HepG2 (cell line): ENCODE results near the gene ENG. TPM values are rescaled to one million over a fixed set of nuclear protein-coding genes. Genes with fewer than 3 reads are reported as not detected.

Source experiments
- EP300 ChIP-seq, 3 experiments: sonication (generic) in 1 of 3; formaldehyde crosslinking in 1 of 3; IDR thresholded peaks; 2 replicates each; pipeline versions ENCODE4 v1.5.1 to v1.6.1; 2011 to 2020; ENCODE audit warnings: low read depth in 2 of 3, low read length in 2 of 3, borderline replicate concordance in 1 of 3, improper control_type of control experiment in 1 of 3, mild to moderate bottlenecking in 1 of 3, missing genetic modification reagents in 1 of 3, moderate library complexity in 1 of 3
- ISL2 ChIP-seq: sonication (generic); formaldehyde crosslinking; IDR thresholded peaks from 2 replicates; pipeline ENCODE4 v1.5.0; 2020; ENCODE audit warnings: missing genetic modification reagents
- PCBP1 ChIP-seq: fragments of 200-400 bp; formaldehyde crosslinking; IDR thresholded peaks from 2 replicates; pipeline ENCODE4 v1.6.1; 2017; ENCODE audit warnings: mild to moderate bottlenecking, low read depth, low read length, borderline replicate concordance
- RCOR2 ChIP-seq: IDR thresholded peaks from 2 replicates; pipeline ENCODE4 v1.6.1; 2016; ENCODE audit warnings: missing biosample characterization, missing genetic modification reagents
- SIX4 ChIP-seq: sonication (generic); formaldehyde crosslinking; IDR thresholded peaks from 2 replicates; pipeline ENCODE4 v1.4.0; 2020; ENCODE audit warnings: missing genetic modification reagents
- SOX13 ChIP-seq, 3 experiments: fragments of 450-650 bp in 1 of 3; sonication (generic) in 1 of 3; formaldehyde crosslinking in 1 of 3; IDR thresholded peaks in 2 of 3; conservative IDR thresholded peaks in 1 of 3; 2 replicates each; pipeline versions ENCODE4 v1.5.0 to v1.6.1; 2016 to 2020; ENCODE audit warnings: antibody characterized with exemption in 1 of 3, mild to moderate bottlenecking in 1 of 3, missing compliant biosample characterization in 1 of 3, missing genetic modification reagents in 1 of 3, moderate library complexity in 1 of 3
- SP5 ChIP-seq: IDR thresholded peaks from 2 replicates; pipeline ENCODE4 v1.6.1; 2016; ENCODE audit warnings: low read depth, borderline replicate concordance
- TBP ChIP-seq: sonication (generic); formaldehyde crosslinking; IDR thresholded peaks from 2 replicates; pipeline ENCODE4 v1.5.0; 2020; ENCODE audit warnings: missing genetic modification reagents
- ZBED4 ChIP-seq: sonication (generic); formaldehyde crosslinking; IDR thresholded peaks from 2 replicates; pipeline ENCODE4 v1.4.0; 2020; ENCODE audit warnings: missing genetic modification reagents, borderline replicate concordance
- ZFP1 ChIP-seq: IDR thresholded peaks from 2 replicates; pipeline ENCODE4 v1.6.1; 2016
- ZNF292 ChIP-seq: sonication (generic); formaldehyde crosslinking; IDR thresholded peaks from 2 replicates; pipeline ENCODE4 v1.8.1; 2022; ENCODE audit warnings: mild to moderate bottlenecking, low read depth, missing genetic modification reagents, borderline replicate concordance
- ZNF331 ChIP-seq: sonication (generic); formaldehyde crosslinking; IDR thresholded peaks from 2 replicates; pipeline ENCODE4 v1.4.0; 2020; ENCODE audit warnings: missing genetic modification reagents
- ZNF614 ChIP-seq: IDR thresholded peaks from 2 replicates; pipeline ENCODE4 v1.6.1; 2018; ENCODE audit warnings: missing biosample characterization, missing genetic modification reagents, inconsistent platforms, borderline replicate concordance
- ZNF652 ChIP-seq: IDR thresholded peaks from 2 replicates; pipeline ENCODE4 v1.6.1; 2016; ENCODE audit warnings: low read depth, borderline replicate concordance
- ZNF766 ChIP-seq: sonication (generic); formaldehyde crosslinking; IDR thresholded peaks from 2 replicates; pipeline ENCODE4 v1.5.0; 2020; ENCODE audit warnings: missing genetic modification reagents, borderline replicate concordance
- polyA plus RNA-seq, 8 experiments: library from polyadenylated mRNA; depleted of rRNA in 3 of 8; stranded (reverse) in 7 of 8; unstranded in 1 of 8; fragments of >200 nt; fragmentation: Illumina TruSeq in 4 of 8; extraction: Trizol in 4 of 8; gene quantifications; 2 replicates each; pipeline versions ENCODE4 v1.2.1 to v1.2.3, GENCODE V29; 2011 to 2016; ENCODE audit warnings: low read depth in 4 of 8, missing spikeins in 1 of 8, mixed read lengths in 1 of 8; ENCODE audit not compliant: insufficient read depth in 1 of 8
- total RNA-seq, 5 experiments: library from RNA; depleted of rRNA; stranded (reverse); fragments of >200 nt; fragmentation: Illumina TruSeq; extraction: Trizol; gene quantifications; 2 replicates each; pipeline ENCODE4 v1.2.3, GENCODE V29; 2016; ENCODE audit warnings: low read depth in 1 of 5

Gene ENG
- total and polyA plus RNA-seq, 2 of the 13 experiments (the other 11 are each of a cell fraction or from before 2014, with no cell fraction given): 0.02 to 1.1 TPM

DNA sequence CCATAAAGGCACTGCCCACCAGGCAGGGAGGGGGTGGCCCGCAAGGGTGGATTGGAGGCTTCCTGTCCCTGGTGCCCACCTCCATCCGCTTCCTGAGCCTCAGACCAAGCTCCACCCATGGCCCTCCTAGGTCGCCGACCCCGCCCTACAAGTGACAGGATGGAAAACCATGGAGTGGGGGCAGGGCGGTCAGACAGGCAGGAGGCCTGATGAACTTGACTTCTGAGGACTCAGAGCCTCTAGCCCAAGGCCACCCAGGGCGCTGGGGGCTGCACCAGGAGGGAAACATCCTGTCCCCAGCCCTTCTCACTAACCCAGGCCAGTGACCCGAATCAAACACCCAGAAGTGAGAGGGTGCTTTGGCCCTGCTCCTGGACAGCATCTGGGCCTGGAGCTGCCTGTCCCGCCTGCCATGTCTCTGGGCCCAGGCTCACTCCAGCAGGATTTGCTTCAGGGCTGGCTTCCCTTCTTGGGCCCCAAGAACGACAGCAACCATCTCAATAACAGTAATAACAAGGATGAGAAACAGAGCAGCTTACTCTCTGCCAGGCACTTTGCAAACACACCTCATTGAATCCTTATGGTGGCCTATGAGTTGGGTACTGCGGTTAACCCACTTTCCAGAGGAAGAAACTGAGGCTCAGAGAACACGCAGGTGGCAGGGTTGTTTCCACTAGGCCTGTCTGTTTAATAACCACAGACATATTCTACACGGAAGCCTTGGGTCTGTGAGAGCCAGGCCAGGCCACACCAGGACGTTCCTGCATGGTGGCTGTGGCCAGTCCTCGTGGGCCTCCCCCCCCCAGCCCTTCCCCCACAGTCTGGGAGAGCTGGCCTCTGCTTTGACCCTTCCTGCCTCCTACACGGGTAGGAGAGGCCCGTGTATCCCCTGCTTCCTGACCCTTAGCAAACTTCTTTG is 49.4 kb upstream of the ENG start (continued):
- TF ChIP-seq SP5 (CRISPR knock-in tag) (peak; percentile 83), RCOR2 (CRISPR knock-in tag) (peak; percentile 20; the same call in 1 of the 2 replicates), ZFP1 (0 out of 2 replicates have a peak, but pooled peaks have one; percentile 57), ISL2 (CRISPR knock-in tag) (peak; percentile 23; the same call in 1 of the 2 replicates), ZBED4 (CRISPR knock-in tag) (peak; percentile 54; the same call in 1 of the 2 replicates), ZNF652 (CRISPR knock-in tag) (peak; percentile 31; the same call in 1 of the 2 replicates), EP300 (IDR thresholded peaks at IDR 0.05; ENCODE audit: low read depth in 2 of 2, low read length in 2 of 2) (no peak), EP300 (CRISPR knock-in tag; IDR thresholded peaks at IDR 0.05; ENCODE audit: borderline replicate concordance) (peak; percentile 64), ZNF614 (CRISPR knock-in tag) (peak; percentile 66; the same call in 1 of the 2 replicates), SOX13 (IDR thresholded peaks at IDR 0.05) (no peak), SOX13 (CRISPR knock-in tag; conservative IDR thresholded peaks at IDR 0.05 in 1 of 2, IDR thresholded peaks at IDR 0.05 in 1 of 2) (peak in 1 of 2 experiments; percentile 57; a peak in 1 of 4 replicates), ZNF766 (0 out of 2 replicates have a peak, but pooled peaks have one; percentile 21), PCBP1 (no peak), ZNF331 (CRISPR knock-in tag) (peak; percentile 77), SIX4 (CRISPR knock-in tag) (0 out of 2 replicates have a peak, but pooled peaks have one; percentile 27), ZNF292 (CRISPR knock-in tag) (peak; percentile 77), TBP (CRISPR knock-in tag) (no peak)
